ENCODE measurements around the gene TMEM184B. TPM values are rescaled to one million over a fixed set of nuclear protein-coding genes. Genes with fewer than 3 reads are reported as not detected.
"Not testable (repeated sequence)": the region's sequence is repeated elsewhere in the genome, so short reads cannot be mapped to it uniquely, and the experiment has no call there.

Gene TMEM184B
- polyA plus RNA-seq, 3 donors = 14.0 to 50.2 (median 37.3) TPM

DNA sequence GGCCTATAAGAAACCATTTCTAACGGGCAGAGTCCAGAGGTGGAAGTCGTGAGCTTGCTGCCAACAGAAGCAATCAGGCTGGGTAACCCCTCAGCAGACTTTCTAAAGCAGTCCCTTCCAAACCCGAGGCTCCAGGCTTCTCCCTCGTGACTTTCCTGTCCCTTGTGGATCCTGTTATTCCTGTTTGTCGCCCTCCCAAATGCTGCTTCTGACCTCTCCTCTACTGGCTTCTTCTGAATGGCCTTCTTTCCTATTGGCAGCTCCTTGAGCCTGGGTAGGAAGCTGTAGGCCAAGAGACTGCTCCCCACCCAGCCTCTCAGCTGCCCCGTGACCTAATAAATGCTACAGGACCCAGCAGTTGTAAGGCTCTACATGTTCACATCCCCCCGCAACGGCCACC is 36.0 kb downstream of the TMEM184B start:
- WGBS, 3 donors = 58 to 68% (median 68%) methylated on average over 8 of the region's 8 CpGs
- H3K27ac ChIP-seq (ENCODE audit: low read depth, low read length) = no peak overlapping the region

DNA sequence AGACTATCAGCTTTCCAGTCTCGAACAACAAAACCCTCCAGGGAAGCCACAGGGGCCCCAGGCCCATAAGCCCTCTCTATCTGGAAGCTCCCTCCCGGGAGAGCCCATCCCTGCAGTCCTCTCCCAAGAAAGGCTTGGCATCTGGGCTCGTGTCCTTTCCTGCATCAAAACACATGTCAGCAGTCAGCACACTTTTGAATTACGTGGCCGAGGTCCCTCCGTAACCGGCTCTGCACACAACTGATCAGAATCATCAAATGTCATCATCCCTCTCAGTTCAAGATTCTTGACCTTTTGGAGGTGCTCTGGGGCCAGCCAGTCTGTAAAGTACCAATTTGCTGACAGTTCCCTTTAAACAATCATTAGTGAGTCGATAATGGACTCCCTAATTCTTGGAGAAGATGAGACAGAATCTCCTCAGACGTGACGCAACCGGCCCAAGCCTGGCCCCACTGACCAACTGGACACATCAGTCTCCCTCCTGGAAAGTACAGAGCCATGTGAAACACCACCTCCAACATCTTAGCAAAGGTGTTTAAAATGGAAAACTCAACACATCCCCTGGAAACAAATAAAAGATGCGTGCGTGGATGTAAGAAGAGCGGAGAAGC is 37.5 kb downstream of the TMEM184B start:
- WGBS, 3 donors = 85 to 88% (median 86%) methylated on average over 14 of the region's 14 CpGs
- H3K27ac ChIP-seq (ENCODE audit: low read depth, low read length) = no peak overlapping the region

DNA sequence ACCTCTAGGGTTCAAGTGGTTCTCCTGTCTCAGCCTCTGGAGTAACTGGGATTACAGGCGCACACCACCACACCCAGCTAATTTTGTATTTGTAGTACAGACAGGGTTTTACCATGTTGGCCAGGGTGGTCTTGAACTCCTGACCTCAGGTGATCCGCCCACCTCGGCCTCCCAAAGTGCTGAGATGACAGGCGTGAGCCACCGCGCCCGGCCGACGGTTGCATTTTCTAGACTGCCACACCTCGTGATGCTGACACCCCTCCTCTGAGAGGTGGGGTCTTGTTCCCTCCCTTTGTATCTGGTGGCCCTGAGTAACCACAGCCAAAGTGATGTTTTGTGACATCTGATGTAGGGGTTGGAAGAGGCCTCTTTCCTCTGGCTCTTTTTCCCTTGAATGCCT is 39.0 kb downstream of the TMEM184B start:
- 96 to 97% (median 97%) methylated on average over 10 of the region's 10 CpGs for WGBS, 3 donors
- not testable (repeated sequence) for H3K27ac ChIP-seq (ENCODE audit: low read depth, low read length)

DNA sequence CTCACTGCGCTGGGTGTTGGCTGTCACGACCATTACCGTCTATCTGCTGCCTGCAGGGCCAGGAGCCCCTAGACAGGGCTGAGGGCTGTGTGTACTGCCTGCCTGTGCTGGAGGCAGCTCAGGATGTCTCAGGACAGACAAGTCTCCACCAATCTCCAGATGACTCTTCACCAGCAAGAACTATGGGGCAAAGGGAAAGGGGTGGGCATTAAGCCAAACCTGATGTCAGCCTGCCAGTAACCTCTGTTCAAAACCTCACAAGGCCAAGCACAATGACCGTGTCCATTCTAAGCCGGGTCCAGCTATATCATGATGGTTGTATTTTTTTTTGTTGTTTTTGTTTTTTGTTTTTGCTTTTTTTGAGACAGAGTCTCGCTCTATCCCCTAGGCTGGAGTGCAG is 39.4 kb downstream of the TMEM184B start:
- H3K27ac ChIP-seq (ENCODE audit: low read depth, low read length) = no peak overlapping the region
- 68 to 86% (median 79%) methylated on average over 6 of the region's 6 CpGs for WGBS, 3 donors

DNA sequence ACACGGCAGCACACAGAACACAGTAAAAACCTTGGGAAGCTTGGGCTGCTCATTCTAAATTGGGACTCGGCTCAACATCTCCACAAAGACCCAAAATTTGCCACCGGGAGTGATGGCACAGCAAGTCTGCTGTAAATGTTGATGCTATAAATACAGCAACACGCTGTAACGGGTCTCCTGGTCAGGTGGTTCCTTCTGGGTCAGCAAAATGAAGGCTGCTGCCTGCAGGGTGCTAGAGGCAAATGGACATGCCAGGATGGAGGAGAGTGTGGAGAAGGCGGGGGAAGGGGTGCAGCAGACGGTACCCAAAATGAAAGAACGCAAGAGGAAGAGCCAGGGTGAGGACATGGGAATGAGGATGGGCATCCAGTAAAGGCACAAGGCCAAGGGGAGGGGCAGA is 40.6 kb downstream of the TMEM184B start:
- no peak overlapping the region for H3K27ac ChIP-seq (ENCODE audit: low read depth, low read length)
- 74 to 87% (median 86%) methylated on average over 8 of the region's 8 CpGs for WGBS, 3 donors

DNA sequence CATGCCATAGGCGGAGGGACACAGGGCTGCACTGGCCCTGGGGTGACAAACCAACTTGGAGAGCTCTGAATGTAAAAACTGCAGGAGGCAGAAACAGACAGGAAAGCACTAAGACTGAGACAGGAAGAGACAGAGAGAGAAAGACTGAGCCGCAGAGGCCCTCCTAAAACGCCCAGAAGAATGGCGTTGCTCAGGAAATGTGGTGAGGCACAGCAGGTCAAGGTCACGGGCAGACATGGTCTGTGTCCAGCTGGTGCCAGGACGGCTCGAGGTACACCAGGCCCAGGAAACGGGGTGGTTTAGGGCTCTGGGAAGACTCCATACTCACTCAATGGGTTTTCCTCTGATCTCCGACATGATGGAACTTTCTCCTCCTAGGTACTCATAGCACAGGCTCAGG is 41.9 kb downstream of the TMEM184B start:
- no peak overlapping the region for H3K27ac ChIP-seq (ENCODE audit: low read depth, low read length)
- 66 to 80% (median 71%) methylated on average over 9 of the region's 9 CpGs for WGBS, 3 donors

DNA sequence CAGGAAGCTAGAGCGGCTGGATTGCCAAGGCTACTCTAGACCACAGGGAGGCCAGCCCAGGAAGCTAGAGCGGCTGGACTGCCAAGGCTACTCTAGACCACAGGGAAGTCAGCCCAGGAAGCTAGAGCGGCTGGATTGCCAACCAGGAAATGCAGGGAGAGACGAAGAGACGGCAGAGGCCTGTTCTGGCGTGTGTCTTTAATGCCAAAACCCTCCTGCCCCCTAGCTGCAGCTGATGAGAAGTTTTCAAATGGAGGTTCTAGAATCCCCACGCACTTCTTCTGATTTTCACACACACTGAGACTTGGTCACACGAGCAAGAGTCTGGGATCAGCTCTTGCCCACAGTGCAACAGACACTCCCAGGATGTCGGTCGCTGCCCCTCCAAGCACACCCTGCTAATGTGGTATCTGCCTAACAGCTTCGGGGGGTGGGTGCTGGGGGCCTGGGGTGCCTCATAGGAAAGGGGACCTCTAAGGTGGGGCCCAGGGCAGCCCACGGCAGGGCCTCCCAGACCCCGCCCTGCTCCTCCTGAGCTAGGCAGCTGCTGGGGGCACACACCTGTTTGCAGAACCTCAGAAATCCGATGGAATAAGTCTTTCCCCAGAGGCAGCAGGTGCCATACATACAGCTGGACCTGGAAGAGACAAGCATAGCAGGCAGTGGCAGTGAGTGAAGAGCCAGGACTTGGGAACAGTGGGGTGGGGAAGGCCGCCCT is 42.5 kb downstream of the TMEM184B start:
- 56 to 69% (median 60%) methylated on average over 14 to 15 of the region's 15 CpGs for WGBS, 3 donors
- no peak overlapping the region for H3K27ac ChIP-seq (ENCODE audit: low read depth, low read length)

DNA sequence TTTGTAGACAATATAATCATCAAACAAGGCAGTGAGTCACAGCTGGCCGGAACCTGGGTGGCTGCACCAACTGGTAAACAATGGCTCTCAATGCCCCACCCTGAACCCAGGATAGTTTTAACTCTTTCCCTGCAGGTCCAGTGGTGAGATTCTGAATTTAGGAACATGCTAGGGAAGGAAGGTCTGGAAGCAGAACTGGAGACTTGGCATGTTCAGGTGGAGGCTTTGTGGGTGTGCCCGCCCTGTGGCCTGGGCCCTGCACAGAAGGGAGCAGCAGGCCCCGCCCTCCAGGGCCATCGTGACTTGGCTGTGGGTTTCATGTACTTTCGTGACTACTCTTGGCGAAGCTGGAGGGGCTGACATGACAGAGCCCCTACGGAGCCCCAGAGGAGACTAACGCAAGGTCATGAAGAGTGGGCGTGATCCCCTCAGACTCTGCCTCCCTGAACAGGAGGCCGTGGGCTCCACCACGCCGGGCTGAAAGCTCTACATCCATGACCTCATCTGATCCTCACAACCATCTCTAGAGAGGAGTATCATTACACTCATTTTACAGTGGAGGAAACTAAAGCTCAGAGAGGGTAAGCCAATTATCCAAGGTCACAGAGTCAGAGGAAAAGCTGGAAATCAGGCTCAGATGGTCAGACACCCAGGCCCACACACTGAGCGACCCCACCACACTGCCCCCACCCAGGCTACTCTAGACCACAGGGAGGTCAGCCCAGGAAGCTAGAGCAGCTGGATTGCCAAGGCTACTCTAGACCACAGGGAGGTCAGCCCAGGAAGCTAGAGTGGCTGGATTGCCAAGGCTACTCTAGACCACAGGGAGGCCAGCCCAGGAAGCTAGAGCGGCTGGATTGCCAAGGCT is 43.7 kb downstream of the TMEM184B start:
- whole genome bisulfite sequencing, 3 donors = 56 to 70% (median 65%) methylated on average over 13 of the region's 14 CpGs

DNA sequence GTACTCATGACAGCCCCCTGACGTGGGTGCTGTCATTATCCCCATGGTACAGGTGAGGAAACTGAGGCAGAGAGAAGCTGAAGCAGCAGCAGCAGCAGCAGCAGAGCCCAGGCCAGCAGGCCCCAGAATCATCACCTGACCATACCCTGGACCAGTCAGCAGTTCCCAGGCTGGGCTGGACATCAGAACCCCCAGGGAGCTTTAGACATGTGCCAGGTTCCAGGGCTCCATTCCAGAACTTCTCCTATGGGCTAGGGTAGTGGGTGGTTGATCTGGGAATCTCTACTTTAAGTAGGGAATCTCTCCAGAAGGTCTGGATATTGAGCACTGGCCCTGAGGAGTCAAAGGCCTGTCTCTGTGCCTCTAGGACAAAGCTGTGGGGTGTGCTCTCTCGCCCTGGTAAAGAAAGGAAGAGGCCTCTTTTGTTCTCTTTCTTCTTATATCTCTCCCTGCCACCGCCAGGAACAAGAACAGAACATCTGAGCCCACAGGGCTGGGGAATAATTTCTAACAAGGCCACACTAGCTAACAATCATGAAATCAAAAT is 44.4 kb downstream of the TMEM184B start:
- H3K27ac ChIP-seq (ENCODE audit: low read depth, low read length) = no peak overlapping the region
- WGBS, 3 donors = 58 to 67% (median 62%) methylated on average over 3 of the region's 3 CpGs

More for the DNA sequence above, 43.7 kb downstream of the TMEM184B start:
- H3K27ac ChIP-seq (ENCODE audit: low read depth, low read length) = no peak overlapping the region

DNA sequence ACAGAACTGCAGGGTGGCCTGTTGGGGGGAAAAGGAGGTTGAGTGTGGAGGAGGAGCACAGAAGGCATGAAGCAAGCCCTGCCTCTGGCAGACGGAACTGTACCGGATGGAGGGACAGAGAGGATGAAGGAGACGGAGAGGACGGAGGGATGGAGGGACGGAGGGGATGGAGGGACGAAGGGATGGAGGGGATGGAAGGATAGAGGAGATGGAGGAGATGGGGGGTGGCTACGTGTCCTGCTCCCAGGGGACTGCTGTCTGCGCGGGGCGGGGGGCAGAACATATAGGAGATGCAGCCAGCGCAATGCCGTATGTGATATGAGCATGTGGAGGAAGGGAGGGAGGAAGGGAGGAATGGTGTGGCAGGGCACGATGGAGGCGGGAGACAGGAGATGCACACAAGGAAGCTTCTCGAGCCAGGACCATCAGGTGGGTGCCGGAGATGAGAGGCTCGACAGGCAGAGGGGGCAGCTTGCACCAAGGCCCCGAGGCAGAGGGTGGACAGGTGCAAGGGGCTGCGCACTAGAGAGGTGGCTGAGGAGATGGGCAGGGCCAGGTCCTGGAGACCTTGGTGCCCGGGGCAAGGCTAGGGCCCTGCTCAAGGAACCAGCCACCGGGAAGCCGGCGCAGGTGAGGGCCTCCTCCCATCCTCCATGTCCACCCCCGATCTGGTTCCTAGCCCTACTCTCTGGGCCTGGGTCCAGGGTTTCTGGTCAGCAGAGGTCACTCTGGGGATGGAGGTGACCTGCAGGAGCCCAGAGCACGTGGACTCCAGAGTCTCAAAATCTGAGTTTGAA is 45.8 kb downstream of the TMEM184B start:
- H3K27ac ChIP-seq (ENCODE audit: low read depth, low read length) = no peak overlapping the region
- 92 to 96% (median 96%) methylated on average over 24 to 25 of the region's 25 CpGs for WGBS, 3 donors

DNA sequence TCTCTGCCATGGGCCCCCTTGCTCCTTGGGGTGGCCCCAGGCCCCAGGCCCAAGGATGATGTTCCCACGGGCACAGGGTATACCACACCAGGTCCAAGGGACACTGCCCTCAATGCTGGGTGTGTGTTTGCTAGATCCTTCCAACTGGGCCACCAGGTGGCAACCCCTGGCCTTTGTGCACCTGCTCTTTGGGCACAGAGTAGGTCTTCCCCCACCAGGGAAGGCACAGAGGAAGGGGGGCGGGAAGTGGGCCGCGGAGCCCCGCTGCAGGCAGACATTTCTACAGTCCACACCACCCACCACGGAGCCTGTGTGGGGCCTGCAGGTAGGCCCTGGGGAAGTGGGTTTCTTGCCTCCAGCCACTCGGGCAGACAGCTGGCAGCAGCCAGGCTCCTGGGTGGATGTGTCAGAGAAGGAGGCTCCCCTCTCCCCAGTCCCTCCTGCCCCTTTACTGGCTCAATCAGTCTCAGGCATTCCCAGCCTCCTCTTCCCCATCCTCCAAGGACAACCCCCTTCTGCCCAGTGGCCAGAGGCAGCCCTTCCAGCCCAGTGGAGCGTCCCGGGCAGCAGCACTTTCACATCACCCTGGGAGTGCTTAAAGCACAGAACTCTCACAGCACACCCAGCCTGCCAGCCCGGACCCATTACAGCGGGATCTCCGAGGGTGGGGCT is 49.4 kb downstream of the TMEM184B start:
- H3K27ac ChIP-seq (ENCODE audit: low read depth, low read length) = no peak overlapping the region
- WGBS, 3 donors = 76 to 84% (median 79%) methylated on average over 6 to 12 of the region's 12 CpGs

DNA sequence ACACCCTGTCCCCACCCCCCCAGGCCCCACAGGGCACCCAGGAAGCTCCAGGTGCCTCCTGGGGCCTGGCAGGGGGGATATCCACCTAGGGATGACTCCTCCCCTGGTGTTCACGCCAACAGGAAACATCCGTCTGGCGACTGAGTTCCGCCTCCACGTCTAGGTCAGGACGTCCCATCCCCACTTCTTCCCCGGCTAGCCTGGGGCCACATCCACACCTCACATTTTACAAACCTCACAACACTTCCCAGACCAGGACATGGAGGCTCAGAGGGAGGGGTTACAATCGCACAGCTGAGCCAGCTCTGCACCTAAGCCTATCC is 50.1 kb downstream of the TMEM184B start:
- WGBS, 3 donors = 54 to 68% (median 63%) methylated on average over 8 of the region's 8 CpGs
- no peak overlapping the region for H3K27ac ChIP-seq (ENCODE audit: low read depth, low read length)

DNA sequence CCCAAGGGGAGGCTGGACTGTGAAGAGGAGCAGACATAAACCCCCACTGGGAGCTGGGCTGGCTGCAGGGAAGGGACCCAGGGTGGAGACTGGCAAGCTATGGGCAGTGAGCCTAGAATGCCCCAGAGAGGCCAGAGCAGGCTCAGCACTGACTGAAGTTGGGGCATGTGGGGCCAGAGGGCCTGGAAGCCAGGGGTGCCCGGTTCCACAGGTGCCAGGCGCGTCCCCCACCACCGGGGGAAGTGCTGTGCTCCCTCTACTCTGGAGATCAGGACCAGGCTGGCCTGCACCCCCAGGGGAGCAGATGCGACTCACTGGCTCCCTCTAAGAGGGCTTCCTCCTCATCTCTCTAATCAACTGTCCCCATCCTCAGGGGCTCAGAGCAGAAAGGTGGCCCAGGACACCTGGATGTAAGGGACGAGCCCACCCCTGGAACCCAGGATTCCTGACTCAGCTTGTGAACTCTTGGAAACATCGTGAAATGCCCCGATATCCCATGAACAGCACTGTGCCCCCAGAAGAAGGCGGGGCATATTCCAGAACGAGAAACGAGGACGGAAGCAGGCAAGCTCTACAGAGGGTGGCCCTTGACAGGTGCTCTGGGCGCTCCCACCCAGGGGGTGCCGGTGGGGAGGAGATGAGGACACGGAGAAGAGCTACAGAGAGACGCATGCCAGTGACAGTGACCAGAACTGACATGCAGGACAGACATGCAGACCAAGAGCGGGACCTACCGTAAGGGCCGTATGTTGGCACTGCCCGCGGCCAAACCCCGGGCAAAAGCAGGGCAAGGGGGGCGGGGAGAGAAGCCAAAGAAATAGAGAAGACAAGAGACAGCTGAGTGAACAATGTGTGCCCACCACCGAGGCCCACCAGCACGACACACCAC is 50.7 kb downstream of the TMEM184B start:
- no peak overlapping the region for H3K27ac ChIP-seq (ENCODE audit: low read depth, low read length)
- whole genome bisulfite sequencing, 3 donors = 89 to 90% (median 89%) methylated on average over 23 to 25 of the region's 25 CpGs

DNA sequence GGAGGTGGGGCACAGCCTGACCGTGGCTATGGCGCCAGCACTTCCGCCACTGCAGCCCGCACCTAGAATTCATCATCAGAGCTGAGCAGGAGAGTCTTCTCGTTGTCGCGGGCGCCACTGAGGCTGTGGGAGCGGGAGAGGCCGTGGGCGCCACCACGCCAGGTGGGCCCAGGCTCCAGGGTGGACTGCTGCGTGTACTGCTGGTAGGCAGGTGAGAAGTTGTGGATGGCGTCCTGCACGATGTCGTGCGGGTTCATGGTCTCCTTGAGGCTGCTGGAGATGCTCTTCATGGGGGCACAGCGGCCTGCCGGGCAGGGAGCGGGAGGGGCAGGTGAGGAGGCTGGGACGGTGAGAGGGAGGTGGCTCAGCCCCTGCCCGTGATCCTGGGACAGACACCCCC is 51.4 kb downstream of the TMEM184B start:
- WGBS, 3 donors = 93 to 96% (median 95%) methylated on average over 19 to 22 of the region's 22 CpGs
- H3K27ac ChIP-seq (ENCODE audit: low read depth, low read length) = no peak overlapping the region

DNA sequence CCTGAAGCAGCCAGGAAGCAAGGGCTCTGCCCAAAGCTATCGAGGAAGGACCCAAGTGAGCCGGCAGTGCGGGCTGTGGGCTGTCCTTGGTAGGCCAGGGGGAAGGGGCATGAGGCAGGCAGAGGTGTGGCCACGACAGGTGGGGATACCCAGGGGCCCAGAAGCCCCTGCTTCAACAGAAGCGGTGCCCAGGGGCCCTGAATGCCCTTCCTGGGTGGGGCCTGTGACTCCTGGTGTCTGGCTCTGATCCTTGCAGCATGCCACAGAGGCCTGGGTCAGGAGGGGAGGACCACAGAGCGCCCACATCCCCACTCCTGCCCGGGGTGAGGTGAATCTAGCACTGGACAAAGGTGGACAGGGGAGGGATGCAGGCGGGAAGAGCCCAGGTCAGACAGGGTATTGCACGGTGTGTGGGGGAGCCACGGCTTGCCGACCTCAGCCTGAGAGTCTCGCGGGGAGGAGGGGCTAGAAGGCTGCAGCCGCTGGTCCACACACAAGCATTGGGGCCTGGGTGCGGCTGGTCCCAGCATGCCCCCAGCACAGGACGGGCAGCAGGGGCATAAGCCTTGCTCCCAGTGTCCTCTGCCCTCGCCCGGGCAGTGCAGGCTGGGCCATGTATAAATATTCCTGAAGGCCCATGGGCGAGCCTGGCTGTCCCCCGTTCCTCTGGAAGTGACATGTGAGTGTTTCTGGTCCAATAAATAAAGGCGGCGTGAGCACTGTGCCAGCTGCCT is 52.0 kb downstream of the TMEM184B start:
- 84 to 88% (median 86%) methylated on average over 22 of the region's 22 CpGs for WGBS, 3 donors
- no peak overlapping the region for H3K27ac ChIP-seq (ENCODE audit: low read depth, low read length)

DNA sequence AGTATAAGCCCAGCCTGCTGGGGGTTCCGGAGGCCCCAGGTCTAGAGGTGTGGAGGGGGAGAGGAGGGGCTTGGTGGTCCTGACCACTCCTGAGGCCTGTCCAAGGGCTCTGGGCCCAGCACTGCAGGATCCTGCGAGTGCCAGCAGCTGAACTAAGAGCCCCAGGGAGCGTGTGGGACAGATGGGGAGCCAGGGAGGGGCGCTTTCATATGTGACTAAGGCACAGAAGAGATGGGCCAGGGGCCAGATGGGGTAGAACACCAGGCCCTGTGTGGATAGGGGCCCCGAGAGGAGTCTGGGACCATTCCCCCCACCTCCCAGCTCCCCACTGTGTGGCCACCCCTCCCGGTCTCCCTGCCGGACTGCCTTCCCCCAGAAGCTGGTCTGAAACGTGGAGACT is 52.6 kb downstream of the TMEM184B start:
- WGBS, 3 donors = 69 to 83% (median 78%) methylated on average over 7 to 8 of the region's 8 CpGs
- no peak overlapping the region for H3K27ac ChIP-seq (ENCODE audit: low read depth, low read length)

Data from adipose tissue (tissue), 3 donors.